OCI-LY7 (cell line): ENCODE data around the gene LAMTOR3.

Experiments used
- CTCF ChIP-seq: fragments of 200-600 bp; sonication (generic); conservative IDR thresholded peaks from 2 replicates; pipeline ENCODE4 v1.5.1; 2014; ENCODE audit warnings: mild to moderate bottlenecking, antibody characterized with exemption, low read length, moderate library complexity, mixed read lengths
- EZH2phosphoT487 ChIP-seq: fragments of 200-600 bp; sonication (generic); IDR thresholded peaks from 2 replicates; pipeline ENCODE4 v1.6.1; 2018; ENCODE audit warnings: low read depth, borderline replicate concordance, mild to moderate bottlenecking, mixed run types, antibody characterized with exemption, low read length, moderate library complexity, mixed read lengths

GRCh38 chr4:99856166-99856565 is 38.1 kb downstream of the LAMTOR3 start:
- TF ChIP-seq CTCF (no peak), EZH2phosphoT487 (no peak)
